Erythroblast (primary cell): Measurements from ENCODE around the gene ELL3.

Experiments
- GATA1 ChIP-seq: IDR thresholded peaks from 2 replicates; pipeline ENCODE4 v1.6.1; 2011; ENCODE audit warnings: low read depth, mild to moderate bottlenecking, control low read depth, low read length, moderate library complexity
- POLR2A ChIP-seq: IDR thresholded peaks from 2 replicates; pipeline ENCODE4 v1.6.1; 2011; ENCODE audit warnings: mild to moderate bottlenecking, low read length

DNA sequence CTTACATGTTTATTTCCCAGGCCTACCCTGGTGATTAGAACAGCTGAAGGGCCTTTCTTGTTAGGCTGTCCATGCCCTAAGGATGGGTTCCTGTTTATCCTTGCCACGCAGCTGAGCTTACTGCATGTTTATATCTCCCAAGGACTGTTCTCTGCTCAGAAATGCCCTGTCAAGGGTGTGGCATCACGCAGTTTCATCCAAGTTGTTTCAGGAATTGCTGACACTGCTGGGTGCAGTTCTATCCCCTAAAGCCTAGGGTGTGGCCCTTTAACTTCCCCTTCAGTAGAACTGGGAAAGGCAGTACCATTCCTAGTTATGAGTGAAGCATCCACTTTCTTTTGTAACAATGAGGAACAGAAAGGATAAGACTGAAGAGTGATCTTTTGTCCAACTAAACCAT, 5.0 kb downstream of the ELL3 start:
- TF ChIP-seq POLR2A (no peak), GATA1 (no peak)
